Measurements from ENCODE around the gene SNRPD3.
"Not testable (repeated sequence)": the region's sequence is repeated elsewhere in the genome, so short reads cannot be mapped to it uniquely, and the experiment has no call there.

SNRPD3 gene

GRCh38 chr22:24593559-24593835, 37.7 kb downstream of the SNRPD3 start:
- DNase-seq = not testable (repeated sequence)

- DNase-seq = no peak
Observed at GRCh38 chr22:24593836-24594568, 38.2 kb downstream of the SNRPD3 start.

GRCh38 chr22:24594569-24595120, 38.8 kb downstream of the SNRPD3 start:
- DNase-seq = no peak

- no peak for DNase-seq
Observed at GRCh38 chr22:24595228-24595627, 39.4 kb downstream of the SNRPD3 start.

- no peak for DNase-seq
Observed at GRCh38 chr22:24595863-24596262, 40.1 kb downstream of the SNRPD3 start.

- not testable (repeated sequence) for DNase-seq
Observed at GRCh38 chr22:24597076-24597475, 41.3 kb downstream of the SNRPD3 start.

GRCh38 chr22:24599514-24599913, 43.7 kb downstream of the SNRPD3 start:
- no peak for DNase-seq

GRCh38 chr22:24599958-24600715, 44.3 kb downstream of the SNRPD3 start:
- DNase-seq = peak; percentile 35

- DNase-seq = no peak
Observed at GRCh38 chr22:24601217-24602104, 45.7 kb downstream of the SNRPD3 start.

GRCh38 chr22:24602105-24602749, 46.4 kb downstream of the SNRPD3 start:
- DNase-seq = not testable (repeated sequence)

GRCh38 chr22:24602847-24603769, 47.3 kb downstream of the SNRPD3 start, which contains the start of gene GGT1:
Gene GGT1, plus strand, starts transcription at chr22:24603193. Its CDS starts 7,889 bp downstream, at chr22:24611082.
- DNase-seq = not testable (repeated sequence)

GRCh38 chr22:24603770-24604629, 48.2 kb downstream of the SNRPD3 start:
- not testable (repeated sequence) for DNase-seq

- DNase-seq = not testable (repeated sequence)
Observed at GRCh38 chr22:24606340-24606739, 50.5 kb downstream of the SNRPD3 start.

GRCh38 chr22:24607429-24607983, 51.7 kb downstream of the SNRPD3 start:
- DNase-seq = peak; percentile 41

- DNase-seq = not testable (repeated sequence)
Observed at GRCh38 chr22:24608327-24608726, 52.5 kb downstream of the SNRPD3 start.

GRCh38 chr22:24609888-24610287, 54.1 kb downstream of the SNRPD3 start:
- DNase-seq = not testable (repeated sequence)

- not testable (repeated sequence) for DNase-seq
Observed at GRCh38 chr22:24614794-24615193, 59.0 kb downstream of the SNRPD3 start.

GRCh38 chr22:24621244-24621643, 65.4 kb downstream of the SNRPD3 start:
- DNase-seq = not testable (repeated sequence)

- DNase-seq = not testable (repeated sequence)
Observed at GRCh38 chr22:24622596-24622995, 66.8 kb downstream of the SNRPD3 start.
